ENCODE measurements around the gene SLC30A10.
"Not testable (repeated sequence)": the region's sequence is repeated elsewhere in the genome, so short reads cannot be mapped to it uniquely, and the experiment has no call there.

The SLC30A10 gene

GRCh38 chr1:219926363-219926998 is 1.9 kb downstream of the SLC30A10 start:
- DNase-seq: no peak

GRCh38 chr1:219924342-219924741 is 4.0 kb downstream of the SLC30A10 start:
- DNase-seq: no peak

- DNase-seq: no peak
Observed at GRCh38 chr1:219917851-219918466, 10.4 kb downstream of the SLC30A10 start.

- no peak for DNase-seq
Observed at GRCh38 chr1:219917281-219917680, 11.1 kb downstream of the SLC30A10 start.

- no peak for DNase-seq
Observed at GRCh38 chr1:219916257-219916656, 12.1 kb downstream of the SLC30A10 start.

GRCh38 chr1:219913005-219913770 is 15.2 kb downstream of the SLC30A10 start:
- no peak for DNase-seq

- DNase-seq: no peak
Observed at GRCh38 chr1:219910716-219911115, 17.6 kb downstream of the SLC30A10 start.

GRCh38 chr1:219909476-219909875 is 18.9 kb downstream of the SLC30A10 start:
- DNase-seq: no peak

- no peak for DNase-seq
Observed at GRCh38 chr1:219908170-219908569, 20.2 kb downstream of the SLC30A10 start.

GRCh38 chr1:219907772-219908070 is 20.6 kb downstream of the SLC30A10 start:
- no peak for DNase-seq

- DNase-seq: no peak
Observed at GRCh38 chr1:219906924-219907771, 21.2 kb downstream of the SLC30A10 start.

GRCh38 chr1:219906565-219906923 is 21.8 kb downstream of the SLC30A10 start:
- DNase-seq: not testable (repeated sequence)

GRCh38 chr1:219905524-219905923 is 22.8 kb downstream of the SLC30A10 start:
- no peak for DNase-seq

- no peak for DNase-seq
Observed at GRCh38 chr1:219904934-219905333, 23.4 kb downstream of the SLC30A10 start.

GRCh38 chr1:219903353-219903871 is 24.9 kb downstream of the SLC30A10 start:
- DNase-seq: no peak

- no peak for DNase-seq
Observed at GRCh38 chr1:219902951-219903350, 25.4 kb downstream of the SLC30A10 start.

GRCh38 chr1:219900882-219901281 is 27.5 kb downstream of the SLC30A10 start:
- DNase-seq: no peak

GRCh38 chr1:219900201-219900600 is 28.2 kb downstream of the SLC30A10 start:
- no peak for DNase-seq

GRCh38 chr1:219898375-219898774 is 30.0 kb downstream of the SLC30A10 start:
- DNase-seq: no peak

GRCh38 chr1:219897914-219898313 is 30.4 kb downstream of the SLC30A10 start:
- no peak for DNase-seq

GRCh38 chr1:219892271-219892670 is 36.1 kb downstream of the SLC30A10 start:
- DNase-seq: not testable (repeated sequence)

- DNase-seq: not testable (repeated sequence)
Observed at GRCh38 chr1:219891846-219892245, 36.5 kb downstream of the SLC30A10 start.

GRCh38 chr1:219888667-219889066 is 39.7 kb downstream of the SLC30A10 start:
- DNase-seq: not testable (repeated sequence)

Measured in DMS79 (cell line).